Right lobe of liver (tissue), 6 donors: ENCODE results near the gene ACSS1. TPM values are rescaled to one million over a fixed set of nuclear protein-coding genes. Genes with fewer than 3 reads are reported as not detected.

ENCODE experiments used
- ATAC-seq, 4 donors: fragments of 200-7000 bp; cut with Tn5 transposase; one replicate each; pipeline ENCODE4 v1.9.1; 2020; ENCODE audit warnings: mild to moderate bottlenecking in 4 of 4, moderate library complexity in 4 of 4
- DNase-seq, 3 donors: peaks; one replicate each; pipeline ENCODE4 v3.0.0-alpha.2; 2020
- H3K27ac ChIP-seq, 3 donors: fragments of 200-600 bp; one replicate each; pipeline ENCODE4 v1.8.0; 2022
- H3K27me3 ChIP-seq, 2 donors: fragments of 200-600 bp; one replicate each; pipeline ENCODE4 v1.8.0; 2022
- H3K36me3 ChIP-seq, 4 donors: fragments of 200-600 bp; sonication (generic) in 1 of 4; one replicate each; pipeline versions ENCODE4 v1.5.1 to v1.8.0; 2017 to 2022; ENCODE audit warnings: control low read depth in 1 of 4
- H3K4me1 ChIP-seq, 4 donors: fragments of 200-600 bp; sonication (generic) in 1 of 4; one replicate each; pipeline versions ENCODE4 v1.5.1 to v1.8.0; 2017 to 2022; ENCODE audit warnings: control low read depth in 1 of 4
- H3K4me3 ChIP-seq, 3 donors: fragments of 200-600 bp; one replicate each; pipeline ENCODE4 v1.8.0; 2022
- H3K9me3 ChIP-seq, 4 donors: fragments of 200-600 bp; sonication (generic) in 1 of 4; one replicate each; pipeline versions ENCODE4 v1.5.1 to v1.8.0; 2017 to 2022; ENCODE audit warnings: control low read depth in 1 of 4
- POLR2A ChIP-seq: fragments of 450-650 bp; IDR thresholded peaks from one replicate; pipeline ENCODE4 v1.6.1; 2017; ENCODE audit warnings: antibody characterized with exemption, mild to moderate bottlenecking
- WGBS: methylation state at CpG from one replicate; pipeline ENCODE4 v1.1.6; 2018; ENCODE audit warnings: low coverage, low lambda C conversion rate; ENCODE audit not compliant: insufficient coverage; ENCODE audit errors: missing lambda C conversion rate; 5-methylcytosine and 5-hydroxymethylcytosine counted together
- intact Hi-C, 2 donors: fragments of 100-400 bp; cut with DNase I; formaldehyde crosslinking; loops; one replicate each; pipeline versions ENCODE4 v1.11.2 to v1.14.1; 2022
- total RNA-seq, 6 experiments: library from RNA; depleted of rRNA in 2 of 6; stranded (reverse); fragments of >200 nt in 2 of 6; fragmentation: NEBNext Ultra II Directional in 3 of 6; extraction: Animal tissue kit (Norgen Biotek cat#: 25700) in 3 of 6; gene quantifications; one replicate each; pipeline versions ENCODE4 v1.1.0 to v1.2.4, GENCODE V29; 2016 to 2023
- TF ChIP-seq, protein P1 (sequence below), 4 donors: fragments of 200-600 bp in 3 of 4; fragments of 450-650 bp in 1 of 4; IDR thresholded peaks; one replicate each; pipeline versions ENCODE4 v1.5.1 to v1.8.0; 2016 to 2022; ENCODE audit warnings: antibody characterized with exemption in 4 of 4, mild to moderate bottlenecking in 2 of 4
- donor health status: DM: no; HTN: yes; CAD: no.
- donor health status: DM: no; HTN: no; CAD: no.
- donor health status: DM: no; HTN: no; CAD: no.
- donor health status: DM: no; HTN: yes; CAD: no.
- donor health status: DM: no; HTN: yes; CAD: no.

Gene ACSS1
- total RNA-seq, 6 experiments from 2014 or later = 3.5 to 9.1 (median 6.3) TPM

DNA sequence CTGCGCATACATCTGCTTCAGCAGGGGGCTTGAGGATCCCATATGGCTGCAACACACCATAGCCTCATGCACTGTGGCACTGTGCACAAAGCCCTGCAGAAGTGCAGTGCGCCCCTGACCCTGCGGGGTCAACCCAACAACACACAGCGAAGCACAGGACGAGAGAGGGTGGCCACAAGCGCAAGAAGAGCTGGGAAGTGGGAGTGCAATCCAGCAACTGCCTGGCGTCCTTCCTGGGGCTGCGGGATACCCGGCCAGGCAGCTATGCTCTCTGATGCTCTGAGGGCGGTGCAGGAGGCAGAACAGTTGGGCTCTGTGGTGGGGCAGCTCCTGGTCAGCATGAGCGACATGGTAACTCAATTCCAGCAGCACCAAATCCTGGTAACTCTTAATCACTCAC, 5.6 kb upstream of the ACSS1 start:
- H3K9me3 ChIP-seq = no peaks in the 10 kb centered on the region
- H3K27me3 ChIP-seq = no peaks in the 10 kb centered on the region
- no peak overlapping the region for H3K27ac ChIP-seq
- no peaks in the 10 kb centered on the region for H3K36me3 ChIP-seq
- H3K4me1 ChIP-seq = peaks cover 0 to 23% (median 0%) of the 10 kb centered on the region in 4 donors
- intact Hi-C loops = loop anchor here (5.0 kb wide), 1 partner anchor 66 kb away; no protein-coding TSS in a partner anchor
- ATAC-seq (no peak), DNase-seq (peak in 2 of 3 donors; percentile 11 to 44)
- TF ChIP-seq, protein P1, sequence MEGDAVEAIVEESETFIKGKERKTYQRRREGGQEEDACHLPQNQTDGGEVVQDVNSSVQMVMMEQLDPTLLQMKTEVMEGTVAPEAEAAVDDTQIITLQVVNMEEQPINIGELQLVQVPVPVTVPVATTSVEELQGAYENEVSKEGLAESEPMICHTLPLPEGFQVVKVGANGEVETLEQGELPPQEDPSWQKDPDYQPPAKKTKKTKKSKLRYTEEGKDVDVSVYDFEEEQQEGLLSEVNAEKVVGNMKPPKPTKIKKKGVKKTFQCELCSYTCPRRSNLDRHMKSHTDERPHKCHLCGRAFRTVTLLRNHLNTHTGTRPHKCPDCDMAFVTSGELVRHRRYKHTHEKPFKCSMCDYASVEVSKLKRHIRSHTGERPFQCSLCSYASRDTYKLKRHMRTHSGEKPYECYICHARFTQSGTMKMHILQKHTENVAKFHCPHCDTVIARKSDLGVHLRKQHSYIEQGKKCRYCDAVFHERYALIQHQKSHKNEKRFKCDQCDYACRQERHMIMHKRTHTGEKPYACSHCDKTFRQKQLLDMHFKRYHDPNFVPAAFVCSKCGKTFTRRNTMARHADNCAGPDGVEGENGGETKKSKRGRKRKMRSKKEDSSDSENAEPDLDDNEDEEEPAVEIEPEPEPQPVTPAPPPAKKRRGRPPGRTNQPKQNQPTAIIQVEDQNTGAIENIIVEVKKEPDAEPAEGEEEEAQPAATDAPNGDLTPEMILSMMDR (IDR thresholded peaks at IDR 0.05) = no peak
- TF ChIP-seq POLR2A = no peak
- 100% methylated on average over 4 of the region's 11 CpGs for WGBS
- H3K4me3 ChIP-seq = no peak overlapping the region

DNA sequence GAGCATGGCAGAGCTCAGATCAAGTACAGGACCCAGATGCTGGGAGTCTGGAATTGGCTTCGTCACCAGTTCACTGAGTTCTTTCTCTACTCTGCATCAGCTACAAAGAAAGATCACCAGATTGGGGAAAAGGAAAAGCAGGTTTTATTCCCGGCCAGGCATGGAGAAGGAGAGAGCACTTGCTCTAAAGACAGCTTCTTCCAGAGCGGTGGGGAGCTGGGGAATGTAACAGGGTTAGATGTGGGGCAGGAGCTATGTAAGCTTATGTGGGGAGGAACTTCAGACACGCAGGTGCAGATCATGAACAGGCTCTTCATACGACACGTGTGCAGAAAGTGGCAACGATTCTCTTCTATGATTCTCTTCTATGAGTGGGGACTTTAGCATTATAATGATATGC, 4.9 kb upstream of the ACSS1 start:
- DNase-seq (no peak), ATAC-seq (no peak)
- no peak overlapping the region for H3K27ac ChIP-seq
- peaks cover 0 to 23% (median 0%) of the 10 kb centered on the region in 4 donors for H3K4me1 ChIP-seq
- TF ChIP-seq POLR2A = no peak
- TF ChIP-seq, protein P1 (IDR thresholded peaks at IDR 0.05) = no peak
- intact Hi-C loops = loop anchor here (5.0 kb wide), 1 partner anchor 66 kb away; no protein-coding TSS in a partner anchor
- no peaks in the 10 kb centered on the region for H3K9me3 ChIP-seq
- H3K4me3 ChIP-seq = no peak overlapping the region
- no peaks in the 10 kb centered on the region for H3K36me3 ChIP-seq
- WGBS = 91% methylated on average over 3 of the region's 7 CpGs
- no peaks in the 10 kb centered on the region for H3K27me3 ChIP-seq

DNA sequence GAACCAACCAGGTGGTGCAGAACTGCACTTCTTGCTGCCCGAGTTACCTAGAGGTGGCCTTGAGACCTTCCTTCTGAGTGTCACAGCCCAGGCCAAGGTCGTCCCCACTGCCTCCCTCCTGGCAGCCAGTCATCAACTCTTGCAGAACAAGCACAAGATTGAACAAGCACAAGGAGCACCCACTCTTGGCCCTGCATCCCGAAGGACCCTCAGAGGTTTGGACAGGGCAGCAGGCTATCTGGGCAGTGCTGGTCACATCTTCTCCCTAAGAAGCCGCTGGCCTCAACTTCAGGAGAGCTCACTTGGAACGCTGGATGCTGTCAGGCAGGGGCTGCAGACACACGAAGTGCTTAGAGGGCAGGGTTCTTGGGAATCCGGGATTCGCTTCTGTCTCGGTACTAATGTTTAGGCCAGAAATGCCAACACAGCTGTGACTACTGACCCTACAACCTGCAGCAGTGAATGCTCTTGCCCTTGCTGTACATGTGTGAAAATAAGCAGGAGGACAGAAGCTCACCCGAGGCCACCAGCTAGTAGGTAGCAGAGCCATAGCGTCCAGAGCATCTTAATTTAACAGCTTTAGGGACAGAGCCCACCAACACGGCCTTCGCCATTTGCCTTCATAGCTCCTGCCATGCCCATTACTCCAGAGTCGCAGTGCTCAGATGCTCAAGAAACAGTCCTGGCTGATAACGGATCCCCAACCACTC, 4.0 kb upstream of the ACSS1 start:
- intact Hi-C loops = loop anchor here (5.0 kb wide), 1 partner anchor 65 kb away; no protein-coding TSS in a partner anchor
- 90% methylated on average over 5 of the region's 15 CpGs for WGBS

DNA sequence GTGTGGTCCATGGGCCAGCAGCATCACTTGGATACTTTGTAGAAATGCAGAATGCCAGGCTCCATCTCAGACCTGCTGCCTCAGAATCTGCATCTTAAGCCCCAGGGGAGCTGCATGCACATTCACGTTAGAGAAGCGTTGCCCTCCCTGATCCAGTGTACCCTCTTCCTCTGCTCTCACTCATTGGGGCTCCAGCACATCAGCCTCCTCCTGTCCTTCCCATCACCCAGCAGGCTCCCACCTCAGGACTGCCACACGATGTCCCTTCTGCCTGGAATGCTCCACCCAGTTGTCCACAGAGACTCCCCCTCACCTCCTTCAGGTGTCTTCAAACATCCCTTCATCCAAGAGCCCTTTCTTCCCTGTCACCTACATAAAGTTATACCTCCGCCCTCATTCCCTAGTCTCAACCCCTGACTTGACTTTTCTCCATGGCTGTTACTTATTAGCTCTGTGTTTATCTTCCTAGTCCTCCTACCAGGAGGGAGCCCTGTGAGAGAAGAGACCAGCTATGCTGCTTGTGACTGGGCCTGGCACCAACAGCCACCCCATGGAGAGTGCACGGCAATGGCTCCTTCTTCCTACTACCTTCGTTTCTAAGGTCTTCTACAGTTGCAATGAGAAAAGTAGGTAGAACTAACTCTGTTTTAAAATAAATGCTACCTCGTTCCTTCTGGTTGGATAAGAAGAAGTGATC, 3.3 kb upstream of the ACSS1 start:
- Histone ChIP-seq H3K4me3 (no peak overlapping the region), H3K9me3 (no peaks in the 10 kb centered on the region), H3K4me1 (peaks cover 0 to 31% (median under 1%) of the 10 kb centered on the region in 4 donors), H3K27ac (no peak overlapping the region), H3K27me3 (no peaks in the 10 kb centered on the region), H3K36me3 (no peaks in the 10 kb centered on the region)
- no peak for TF ChIP-seq POLR2A
- TF ChIP-seq, protein P1 (IDR thresholded peaks at IDR 0.05) = no peak
- peak; percentile 44 to 58 (median 55) for ATAC-seq
- DNase-seq = peak in 2 of 3 donors; percentile 30 to 62
- WGBS = 23% methylated on average over 5 of the region's 7 CpGs
- intact Hi-C loops = loop anchor here (5.0 kb wide), 1 partner anchor 64 kb away; no protein-coding TSS in a partner anchor

More for the DNA sequence above, 4.0 kb upstream of the ACSS1 start:
- peak in 2 of 3 donors; percentile 3 to 29 for DNase-seq
- Histone ChIP-seq H3K4me1 (peaks cover 0 to 24% (median 0%) of the 10 kb centered on the region in 4 donors), H3K9me3 (no peaks in the 10 kb centered on the region), H3K27me3 (no peaks in the 10 kb centered on the region), H3K36me3 (no peaks in the 10 kb centered on the region), H3K4me3 (no peak overlapping the region), H3K27ac (no peak overlapping the region)
- ATAC-seq = no peak
- TF ChIP-seq, protein P1 (IDR thresholded peaks at IDR 0.05) = no peak
- TF ChIP-seq POLR2A = no peak
